ENCODE results near the gene CIT.

DNA sequence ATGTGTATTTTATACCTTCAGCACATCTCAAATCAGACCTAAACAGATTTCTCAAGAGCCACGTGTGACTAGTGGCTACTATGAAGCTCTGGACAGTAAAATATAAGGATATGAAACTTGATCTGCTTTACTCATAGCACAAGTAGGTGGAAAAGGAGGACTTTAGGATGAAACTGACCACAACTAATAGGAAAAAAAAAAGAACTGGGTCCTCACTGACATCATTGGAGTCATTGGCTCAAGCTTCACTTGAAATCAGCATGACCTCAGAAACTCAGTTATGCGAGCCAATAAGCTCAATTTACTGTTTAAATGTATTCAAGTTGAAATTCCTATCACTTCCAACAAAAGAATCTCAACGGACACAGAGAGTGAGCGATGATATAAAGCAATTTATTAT lies 34.1 kb upstream of the CIT start:
- TF ChIP-seq GATA3 (IDR thresholded peaks at IDR 0.05; ENCODE audit: low read depth, low read length) (no peak), GATA2 (IDR thresholded peaks at IDR 0.05; ENCODE audit: low read depth, low read length) (no peak)

Measured in SH-SY5Y (cell line).